ENCODE results near the gene MRPL45. TPM values are rescaled to one million over a fixed set of nuclear protein-coding genes. Genes with fewer than 3 reads are reported as not detected.

Gene MRPL45
- total RNA-seq, 1 donor from 2014 or later = 39.5 TPM

GRCh38 chr17:38351412-38352222 is 54.6 kb downstream of the MRPL45 start, which contains the start of gene SOCS7:
Gene SOCS7 (plus strand): TSS chr17:38351844. CDS start chr17:38352053, 209 bp downstream.
- TF ChIP-seq CTCF (IDR thresholded peaks at IDR 0.05; ENCODE audit: borderline replicate concordance) = peak; percentile 8
- no peaks in the 10 kb centered on the region for H3K9me3 ChIP-seq (replicated peaks)
- intact Hi-C loops (cut with micrococcal nuclease) = loop anchor here (2.0 kb wide), 1 partner anchor 63 kb away; no protein-coding TSS in a partner anchor
- H3K4me3 ChIP-seq = peak within 1 kb of the TSS; percentile 92
- H3K27ac ChIP-seq (replicated peaks) = peak within 1 kb of the TSS; percentile 88
- no peaks in the 10 kb centered on the region for H3K36me3 ChIP-seq
- peak; percentile 95 for DNase-seq
- no peaks in the 10 kb centered on the region for H3K27me3 ChIP-seq (ENCODE audit: low read depth)
- H3K4me1 ChIP-seq = peaks cover 53% of the 10 kb centered on the region

GRCh38 chr17:38352245-38353085 is 55.5 kb downstream of the MRPL45 start:
- TF ChIP-seq CTCF (IDR thresholded peaks at IDR 0.05; ENCODE audit: borderline replicate concordance) = no peak
- no peaks in the 10 kb centered on the region for H3K36me3 ChIP-seq
- peak overlapping the region; percentile 92 for H3K4me3 ChIP-seq
- peak; percentile 26 for DNase-seq
- peaks cover 61% of the 10 kb centered on the region for H3K4me1 ChIP-seq
- intact Hi-C loops (cut with micrococcal nuclease) = no loop called here
- peak overlapping the region; percentile 88 for H3K27ac ChIP-seq (replicated peaks)
- H3K27me3 ChIP-seq (ENCODE audit: low read depth) = no peaks in the 10 kb centered on the region
- H3K9me3 ChIP-seq (replicated peaks) = no peaks in the 10 kb centered on the region

- H3K9me3 ChIP-seq (replicated peaks) = no peaks in the 10 kb centered on the region
- H3K4me3 ChIP-seq = peak overlapping the region; percentile 92
- intact Hi-C loops (cut with micrococcal nuclease) = no loop called here
- H3K36me3 ChIP-seq = no peaks in the 10 kb centered on the region
- TF ChIP-seq CTCF (IDR thresholded peaks at IDR 0.05; ENCODE audit: borderline replicate concordance) = no peak
- H3K27ac ChIP-seq (replicated peaks) = peak overlapping the region; percentile 88
- no peaks in the 10 kb centered on the region for H3K27me3 ChIP-seq (ENCODE audit: low read depth)
- no peak for DNase-seq
- H3K4me1 ChIP-seq = peaks cover 68% of the 10 kb centered on the region
Measured at GRCh38 chr17:38353086-38353604, 56.2 kb downstream of the MRPL45 start.

- DNase-seq = no peak
- Histone ChIP-seq H3K9me3 (replicated peaks) (no peaks in the 10 kb centered on the region), H3K27me3 (ENCODE audit: low read depth) (no peaks in the 10 kb centered on the region), H3K27ac (replicated peaks) (no peak overlapping the region), H3K4me1 (peaks cover 73% of the 10 kb centered on the region), H3K4me3 (peak overlapping the region; percentile 92), H3K36me3 (no peaks in the 10 kb centered on the region)
- intact Hi-C loops (cut with micrococcal nuclease) = no loop called here
- TF ChIP-seq CTCF (IDR thresholded peaks at IDR 0.05; ENCODE audit: borderline replicate concordance) = no peak
Measured at GRCh38 chr17:38353668-38354067, 56.7 kb downstream of the MRPL45 start.

DNA sequence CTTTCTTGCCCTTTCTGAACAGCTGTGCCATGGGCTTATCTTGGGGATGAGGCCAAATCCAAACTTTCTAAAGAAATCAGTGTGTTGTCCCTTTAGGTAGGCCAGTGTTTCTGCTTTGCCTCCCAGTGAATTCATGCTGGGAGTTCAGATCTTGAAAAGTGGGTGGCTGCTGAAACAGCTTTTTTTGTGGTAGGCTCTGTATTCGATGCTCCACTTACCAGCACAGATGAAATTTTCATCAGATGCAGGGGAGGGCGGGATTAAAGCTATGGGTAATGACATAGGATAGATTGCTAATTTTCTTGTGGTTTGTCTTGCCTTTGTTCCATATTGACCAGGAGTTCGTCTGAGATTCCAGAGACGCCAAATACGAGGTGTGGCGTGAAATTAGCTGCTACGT is 57.5 kb downstream of the MRPL45 start:
- Histone ChIP-seq H3K27ac (replicated peaks) (no peak overlapping the region), H3K9me3 (replicated peaks) (no peaks in the 10 kb centered on the region), H3K27me3 (ENCODE audit: low read depth) (no peaks in the 10 kb centered on the region), H3K36me3 (no peaks in the 10 kb centered on the region), H3K4me3 (peak overlapping the region; percentile 92), H3K4me1 (peaks cover 81% of the 10 kb centered on the region)
- intact Hi-C loops (cut with micrococcal nuclease) = no loop called here
- TF ChIP-seq CTCF (IDR thresholded peaks at IDR 0.05; ENCODE audit: borderline replicate concordance) = no peak
- DNase-seq = no peak

Measured in left ventricle myocardium inferior (tissue), 1 donor.